GM21360 (cell line): ENCODE results near the gene SPINK1.
"Not testable (repeated sequence)": the region's sequence is repeated elsewhere in the genome, so short reads cannot be mapped to it uniquely, and the experiment has no call there.

ENCODE experiments used
- ATAC-seq: cut with Tn5 transposase; IDR thresholded peaks from one replicate; pipeline ENCODE4 v1.9.1; 2021; ENCODE audit warnings: mild to moderate bottlenecking, moderate library complexity; ENCODE audit not compliant: unreplicated experiment

The SPINK1 gene

GRCh38 chr5:147854894-147855773 is 23.7 kb upstream of the SPINK1 start:
- ATAC-seq = no peak

GRCh38 chr5:147854331-147854730 is 22.9 kb upstream of the SPINK1 start:
- no peak for ATAC-seq

GRCh38 chr5:147853372-147853987 is 22.0 kb upstream of the SPINK1 start:
- ATAC-seq = no peak

GRCh38 chr5:147852365-147852764 is 20.9 kb upstream of the SPINK1 start:
- no peak for ATAC-seq

- no peak for ATAC-seq
These were observed 20.1 kb upstream of the SPINK1 start for GRCh38 chr5:147851578-147851977.

GRCh38 chr5:147849226-147849625 is 17.8 kb upstream of the SPINK1 start:
- ATAC-seq = no peak

GRCh38 chr5:147845618-147846017 is 14.1 kb upstream of the SPINK1 start:
- no peak for ATAC-seq

- ATAC-seq = no peak
These were observed 13.4 kb upstream of the SPINK1 start for GRCh38 chr5:147844846-147845245.

GRCh38 chr5:147842869-147843268 is 11.4 kb upstream of the SPINK1 start:
- no peak for ATAC-seq

- no peak for ATAC-seq
These were observed 5.0 kb upstream of the SPINK1 start for GRCh38 chr5:147836439-147836838.

GRCh38 chr5:147835386-147835798 is 3.9 kb upstream of the SPINK1 start:
- no peak for ATAC-seq

GRCh38 chr5:147832541-147832940 is 1.1 kb upstream of the SPINK1 start:
- ATAC-seq = no peak

- no peak for ATAC-seq
These were observed 1.4 kb downstream of the SPINK1 start for GRCh38 chr5:147830035-147830434.

- ATAC-seq = not testable (repeated sequence)
These were observed 4.5 kb downstream of the SPINK1 start for GRCh38 chr5:147827017-147827416.

- ATAC-seq = no peak
These were observed 5.1 kb downstream of the SPINK1 start for GRCh38 chr5:147826361-147826760.

- ATAC-seq = peak; percentile 94
These were observed 8.6 kb downstream of the SPINK1 start for GRCh38 chr5:147822686-147823491.

- ATAC-seq = not testable (repeated sequence)
These were observed 9.2 kb downstream of the SPINK1 start for GRCh38 chr5:147822222-147822621.

- no peak for ATAC-seq
These were observed 9.7 kb downstream of the SPINK1 start for GRCh38 chr5:147821766-147822165.

- no peak for ATAC-seq
These were observed 12.2 kb downstream of the SPINK1 start for GRCh38 chr5:147819261-147819770.

GRCh38 chr5:147818290-147818689 is 13.2 kb downstream of the SPINK1 start:
- ATAC-seq = no peak

GRCh38 chr5:147813696-147814095 is 17.8 kb downstream of the SPINK1 start:
- no peak for ATAC-seq
